Measurements from ENCODE around the gene CAPN9. TPM values are rescaled to one million over a fixed set of nuclear protein-coding genes. Genes with fewer than 3 reads are reported as not detected.
A peak's percentile ranks its signal among the peaks of the same experiment; 100 is the strongest.
"Not testable (repeated sequence)": the region's sequence is repeated elsewhere in the genome, so short reads cannot be mapped to it uniquely, and the experiment has no call there.

Gene CAPN9
- total and polyA plus RNA-seq, 5 donors: 0.23 to 0.53 (median 0.28) TPM

DNA sequence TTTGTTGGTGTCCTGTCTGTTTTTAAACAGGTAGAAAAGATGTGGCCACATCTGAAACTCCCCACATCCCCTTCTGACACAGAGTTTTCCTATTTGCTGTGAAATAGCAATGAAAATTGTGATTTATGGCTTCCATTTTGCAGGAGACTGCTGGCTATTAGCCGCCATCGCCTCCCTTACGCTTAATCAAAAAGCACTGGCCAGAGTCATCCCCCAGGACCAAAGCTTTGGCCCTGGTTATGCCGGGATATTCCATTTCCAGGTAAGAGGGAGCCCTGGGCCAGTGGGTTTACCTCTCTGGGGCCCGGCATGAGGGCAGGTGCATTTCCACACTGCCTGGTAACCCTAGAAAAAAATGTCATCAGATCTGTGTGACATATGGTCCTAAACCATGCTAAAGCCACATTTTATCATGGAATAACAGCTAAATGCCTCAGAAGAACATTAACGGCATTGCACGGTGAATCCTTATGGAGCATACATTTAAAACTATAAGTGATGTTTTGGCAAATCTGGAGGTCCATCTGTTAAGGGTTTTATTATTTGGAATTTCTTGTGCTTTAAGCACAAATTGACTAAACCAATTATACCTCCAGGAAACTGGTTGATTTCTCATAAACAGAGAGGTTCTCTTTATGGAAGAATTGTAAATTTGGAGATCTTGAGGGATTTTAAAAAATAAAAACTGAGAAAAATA lies 12.3 kb downstream of the CAPN9 start:
- intact Hi-C loops (cut with DNase I): loop anchor here in 2 of 4 donors (10.0 kb wide), 1 partner anchor 65 kb away; no protein-coding TSS in a partner anchor
- no peak overlapping the region for H3K4me3 ChIP-seq (ENCODE audit: low read length)
- WGBS: 91% methylated on average over 7 of the region's 7 CpGs
- H3K9me3 ChIP-seq (ENCODE audit: control insufficient read depth, low read length): no peaks in the 10 kb centered on the region
- DNase-seq (no peak), ATAC-seq (no peak)
- no peak overlapping the region for H3K27ac ChIP-seq (ENCODE audit: low read length)
- H3K4me1 ChIP-seq (ENCODE audit: control insufficient read depth, insufficient read depth, low read length): peaks cover 2% of the 10 kb centered on the region
- no peaks in the 10 kb centered on the region for H3K27me3 ChIP-seq (ENCODE audit: control insufficient read depth, insufficient read depth)

DNA sequence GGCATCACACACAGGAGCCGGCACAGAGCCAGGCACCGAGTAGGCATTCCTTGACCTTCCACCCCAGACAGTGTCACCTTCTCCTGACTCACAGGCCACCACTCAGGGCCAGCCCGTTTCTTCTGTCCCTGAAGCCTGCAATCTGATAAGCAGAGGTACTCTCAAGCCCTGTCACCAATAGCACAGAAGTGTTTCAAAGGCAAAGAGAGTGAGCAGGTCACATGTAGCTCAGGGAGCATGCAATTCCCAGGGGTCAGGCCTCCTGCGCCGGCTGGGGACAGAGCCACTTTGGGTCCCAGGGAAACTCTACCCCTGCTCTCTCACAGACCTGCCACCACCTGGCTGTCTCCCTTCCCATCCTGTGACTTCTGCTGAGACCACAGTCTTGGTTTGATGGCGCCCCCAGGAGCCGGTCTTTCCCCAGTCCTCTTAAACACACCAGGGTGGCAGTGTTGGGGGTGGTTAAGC lies 13.2 kb downstream of the CAPN9 start:
- intact Hi-C loops (cut with DNase I): loop anchor here in 2 of 4 donors (10.0 kb wide), 1 partner anchor 66 kb away; no protein-coding TSS in a partner anchor
- DNase-seq (no peak), ATAC-seq (peak; percentile 60 to 62)
- Histone ChIP-seq H3K27me3 (ENCODE audit: control insufficient read depth, insufficient read depth) (no peaks in the 10 kb centered on the region), H3K4me1 (ENCODE audit: control insufficient read depth, insufficient read depth, low read length) (peaks cover 2% of the 10 kb centered on the region), H3K4me3 (ENCODE audit: low read length) (no peak overlapping the region), H3K9me3 (ENCODE audit: control insufficient read depth, low read length) (no peaks in the 10 kb centered on the region), H3K27ac (ENCODE audit: low read length) (peak overlapping the region; percentile 12)
- 59% methylated on average over 7 of the region's 7 CpGs for WGBS

GRCh38 chr1:230761443-230762167 lies 14.4 kb downstream of the CAPN9 start:
- ATAC-seq (no peak), DNase-seq (no peak)
- H3K27ac ChIP-seq (ENCODE audit: low read length): no peak overlapping the region
- H3K4me1 ChIP-seq (ENCODE audit: control insufficient read depth, insufficient read depth, low read length): peaks cover 2% of the 10 kb centered on the region
- no peak overlapping the region for H3K4me3 ChIP-seq (ENCODE audit: low read length)
- H3K27me3 ChIP-seq (ENCODE audit: control insufficient read depth, insufficient read depth): no peaks in the 10 kb centered on the region
- H3K9me3 ChIP-seq (ENCODE audit: control insufficient read depth, low read length): no peaks in the 10 kb centered on the region
- intact Hi-C loops (cut with DNase I): loop anchor here in 2 of 4 donors (10.0 kb wide), 1 partner anchor 67 kb away; no protein-coding TSS in a partner anchor
- WGBS: 79% methylated on average over 8 of the region's 8 CpGs

- WGBS: 93% methylated on average over 5 of the region's 5 CpGs
- DNase-seq (no peak), ATAC-seq (no peak)
- H3K27me3 ChIP-seq (ENCODE audit: control insufficient read depth, insufficient read depth): no peaks in the 10 kb centered on the region
- peaks cover 2% of the 10 kb centered on the region for H3K4me1 ChIP-seq (ENCODE audit: control insufficient read depth, insufficient read depth, low read length)
- H3K9me3 ChIP-seq (ENCODE audit: control insufficient read depth, low read length): no peaks in the 10 kb centered on the region
- H3K4me3 ChIP-seq (ENCODE audit: low read length): no peak overlapping the region
- intact Hi-C loops (cut with DNase I): loop anchor here in 2 of 4 donors (10.0 kb wide), 1 partner anchor 69 kb away; no protein-coding TSS in a partner anchor
- H3K27ac ChIP-seq (ENCODE audit: low read length): no peak overlapping the region
These were observed 16.9 kb downstream of the CAPN9 start for GRCh38 chr1:230763927-230764591.

GRCh38 chr1:230766318-230766717 lies 19.1 kb downstream of the CAPN9 start:
- WGBS: 86% methylated on average over 3 of the region's 3 CpGs
- Histone ChIP-seq H3K27ac (ENCODE audit: low read length) (no peak overlapping the region), H3K9me3 (ENCODE audit: control insufficient read depth, low read length) (no peaks in the 10 kb centered on the region), H3K27me3 (ENCODE audit: control insufficient read depth, insufficient read depth) (no peaks in the 10 kb centered on the region), H3K4me3 (ENCODE audit: low read length) (no peak overlapping the region), H3K4me1 (ENCODE audit: control insufficient read depth, insufficient read depth, low read length) (no peaks in the 10 kb centered on the region)
- no peak for ATAC-seq
- no peak for DNase-seq
- intact Hi-C loops (cut with DNase I): loop anchor here in 2 of 4 donors (10.0 kb wide), 1 partner anchor 72 kb away; no protein-coding TSS in a partner anchor

DNA sequence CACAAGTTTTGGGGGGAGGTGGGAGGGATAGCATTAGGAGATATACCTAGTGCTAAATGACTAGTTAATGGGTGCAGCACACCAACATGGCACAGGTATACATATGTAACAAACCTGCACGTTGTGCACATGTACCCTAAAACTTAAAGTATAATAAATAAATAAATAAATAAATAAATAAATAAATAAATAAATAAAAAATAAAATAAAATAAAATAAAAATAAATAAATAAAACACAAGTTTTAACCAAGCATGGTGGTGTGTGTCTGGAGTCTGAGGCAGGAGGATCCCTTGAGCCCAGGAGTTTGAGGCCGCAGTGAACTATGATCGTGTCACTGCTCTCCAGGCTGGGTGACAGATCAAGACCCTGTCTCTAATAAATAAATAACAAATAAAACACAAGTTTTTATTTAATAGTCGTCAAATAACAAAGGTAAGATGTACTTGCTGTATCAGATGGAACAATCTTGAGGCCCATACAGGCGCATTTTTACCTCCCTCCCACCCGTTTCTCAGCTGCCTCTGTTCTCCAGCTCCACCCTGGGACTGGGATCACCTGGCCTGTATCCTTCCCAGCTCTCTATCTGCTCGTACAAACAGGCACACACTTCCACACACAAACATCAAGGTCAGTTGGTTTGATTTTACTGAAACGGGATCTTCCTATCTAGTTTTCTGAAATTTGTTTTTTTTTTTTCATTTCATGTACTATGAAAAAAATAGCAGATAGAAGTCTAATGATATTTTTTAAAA lies 20.8 kb downstream of the CAPN9 start:
- H3K27me3 ChIP-seq (ENCODE audit: control insufficient read depth, insufficient read depth); DNase-seq; H3K9me3 ChIP-seq (ENCODE audit: control insufficient read depth, low read length); H3K27ac ChIP-seq (ENCODE audit: low read length); H3K4me3 ChIP-seq (ENCODE audit: low read length); H3K4me1 ChIP-seq (ENCODE audit: control insufficient read depth, insufficient read depth, low read length); ATAC-seq: not testable (repeated sequence)
- intact Hi-C loops (cut with DNase I): loop anchor here in 2 of 4 donors (10.0 kb wide), 1 partner anchor 73 kb away; no protein-coding TSS in a partner anchor
- 77% methylated on average over 8 of the region's 8 CpGs for WGBS

GRCh38 chr1:230768903-230769570 lies 21.8 kb downstream of the CAPN9 start:
- no peak for ATAC-seq
- no peak overlapping the region for H3K27ac ChIP-seq (ENCODE audit: low read length)
- no peak for DNase-seq
- H3K27me3 ChIP-seq (ENCODE audit: control insufficient read depth, insufficient read depth): no peaks in the 10 kb centered on the region
- H3K4me3 ChIP-seq (ENCODE audit: low read length): no peak overlapping the region
- no peaks in the 10 kb centered on the region for H3K9me3 ChIP-seq (ENCODE audit: control insufficient read depth, low read length)
- 39% methylated on average over 15 of the region's 15 CpGs for WGBS
- intact Hi-C loops (cut with DNase I): loop anchor here in 2 of 4 donors (10.0 kb wide), 1 partner anchor 74 kb away; no protein-coding TSS in a partner anchor
- no peaks in the 10 kb centered on the region for H3K4me1 ChIP-seq (ENCODE audit: control insufficient read depth, insufficient read depth, low read length)

GRCh38 chr1:230770317-230770716 lies 23.1 kb downstream of the CAPN9 start:
- intact Hi-C loops (cut with DNase I): loop anchor here in 1 of 4 donors (5.0 to 10.0 kb wide), 2 partner anchors 63 to 126 kb away; partner anchors contain the start of gene COG2
- Histone ChIP-seq H3K27me3 (ENCODE audit: control insufficient read depth, insufficient read depth) (no peaks in the 10 kb centered on the region), H3K27ac (ENCODE audit: low read length) (no peak overlapping the region), H3K9me3 (ENCODE audit: control insufficient read depth, low read length) (no peaks in the 10 kb centered on the region), H3K4me1 (ENCODE audit: control insufficient read depth, insufficient read depth, low read length) (no peaks in the 10 kb centered on the region), H3K4me3 (ENCODE audit: low read length) (no peak overlapping the region)
- no peak for DNase-seq
- ATAC-seq: no peak
- 95% methylated on average over 1 of the region's 1 CpG for WGBS

DNA sequence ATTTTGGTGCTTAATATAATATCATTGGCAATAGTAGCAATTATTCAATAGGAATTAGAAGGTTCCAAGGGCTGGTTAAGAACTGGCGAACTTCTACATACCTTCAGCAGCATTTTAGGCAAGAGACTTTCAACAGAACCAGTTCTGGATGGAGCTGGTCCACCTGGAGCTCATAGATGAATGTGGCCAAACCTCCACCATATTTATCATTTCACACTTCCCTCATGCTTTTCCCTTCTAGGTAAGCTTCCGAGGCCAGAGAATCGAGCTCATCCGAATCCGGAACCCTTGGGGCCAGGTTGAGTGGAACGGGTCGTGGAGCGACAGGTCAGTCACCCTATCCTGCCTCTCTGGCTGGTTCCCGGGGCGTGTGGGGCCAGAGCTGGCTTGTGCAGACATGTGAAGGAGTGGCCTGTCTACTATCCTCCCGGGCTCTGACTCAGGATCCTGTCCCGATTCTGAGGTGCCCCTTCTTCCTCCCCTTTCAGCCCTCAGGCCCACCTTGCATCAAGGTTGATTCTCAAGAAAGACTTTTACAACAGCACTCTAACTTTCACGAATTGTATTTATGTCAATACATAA lies 24.7 kb downstream of the CAPN9 start:
- intact Hi-C loops (cut with DNase I): loop anchor here in 1 of 4 donors (5.0 to 10.0 kb wide), 2 partner anchors 65 to 127 kb away; partner anchors contain the start of gene COG2
- H3K27ac ChIP-seq (ENCODE audit: low read length): no peak overlapping the region

More for the DNA sequence above, 24.7 kb downstream of the CAPN9 start:
- WGBS: 66% methylated on average over 13 of the region's 13 CpGs
- Histone ChIP-seq H3K9me3 (ENCODE audit: control insufficient read depth, low read length) (no peaks in the 10 kb centered on the region), H3K27me3 (ENCODE audit: control insufficient read depth, insufficient read depth) (no peaks in the 10 kb centered on the region), H3K4me3 (ENCODE audit: low read length) (no peak overlapping the region), H3K4me1 (ENCODE audit: control insufficient read depth, insufficient read depth, low read length) (no peaks in the 10 kb centered on the region)
- ATAC-seq (peak in 1 of 2 donors; percentile 23), DNase-seq (peak in 1 of 3 donors; percentile 55)
